ENCODE measurements around the gene H2BK1. TPM values are rescaled to one million over a fixed set of nuclear protein-coding genes. Genes with fewer than 3 reads are reported as not detected.
A peak's percentile ranks its signal among the peaks of the same experiment; 100 is the strongest.

The H2BK1 gene
- total RNA-seq, 1 experiment from 2014 or later: 0.87 TPM

- CTCF ChIA-PET: interaction anchor here (0.8 to 3.1 kb wide), 13 partner anchors 12 to 149 kb away, joined by 3 to 24 read pairs (median 5); partner anchors contain the start of gene ABCF2
- Mint-ChIP-seq H3K4me3 (no peak overlapping the region), H3K27ac (0 out of 2 replicates have a peak overlapping the region, but pooled peaks have one; percentile 37), H3K36me3 (peaks cover 28% of the 10 kb centered on the region), H3K9me3 (no peaks in the 10 kb centered on the region), H3K4me1 (peaks cover 12% of the 10 kb centered on the region), H3K27me3 (ENCODE audit: low read depth) (no peaks in the 10 kb centered on the region)
- no peak for DNase-seq (ENCODE audit: low spot score)
- TF ChIP-seq CREM (CRISPR knock-in tag; IDR thresholded peaks at IDR 0.05) (no peak), ZNF416 (CRISPR knock-in tag; IDR thresholded peaks at IDR 0.05) (no peak), ZNF425 (CRISPR knock-in tag; conservative IDR thresholded peaks at IDR 0.05) (no peak), IRF1 (CRISPR knock-in tag; IDR thresholded peaks at IDR 0.05) (no peak), ZNF219 (CRISPR knock-in tag; IDR thresholded peaks at IDR 0.05; ENCODE audit: borderline replicate concordance) (no peak), MYBL2 (CRISPR knock-in tag; IDR thresholded peaks at IDR 0.05) (no peak), GABPB1 (CRISPR knock-in tag; IDR thresholded peaks at IDR 0.05) (no peak), ZNF532 (CRISPR knock-in tag; IDR thresholded peaks at IDR 0.05; ENCODE audit: borderline replicate concordance) (no peak), FOXJ3 (CRISPR knock-in tag; IDR thresholded peaks at IDR 0.05; ENCODE audit: borderline replicate concordance) (no peak), ZNF138 (CRISPR knock-in tag; conservative IDR thresholded peaks at IDR 0.05) (no peak), ESRRA (CRISPR knock-in tag; IDR thresholded peaks at IDR 0.05; ENCODE audit: borderline replicate concordance) (no peak), HMGXB4 (CRISPR knock-in tag; IDR thresholded peaks at IDR 0.05) (no peak), NR2C2 (CRISPR knock-in tag; IDR thresholded peaks at IDR 0.05) (no peak), ZBTB21 (CRISPR knock-in tag; IDR thresholded peaks at IDR 0.05; ENCODE audit: borderline replicate concordance) (no peak), ZNF121 (CRISPR knock-in tag; IDR thresholded peaks at IDR 0.05) (no peak)
- POLR2A ChIA-PET: interaction anchor here (0.6 to 1.0 kb wide), 2 partner anchors 16 to 28 kb away, joined by 3 to 4 read pairs; partner anchors contain the start of gene ABCF2
- ATAC-seq: peak; percentile 48
Measured at GRCh38 chr7:151211155-151211772, 976 bp upstream of the H2BK1 start.

GRCh38 chr7:151209588-151209987 is 700 bp downstream of the H2BK1 start:
- peaks cover 14% of the 10 kb centered on the region for H3K36me3 Mint-ChIP-seq
- peaks cover 12% of the 10 kb centered on the region for H3K4me1 Mint-ChIP-seq
- ChIA-PET POLR2A (no interaction called here), CTCF (interaction anchor here (1.7 to 3.1 kb wide), 4 partner anchors 17 to 101 kb away, joined by 7 to 24 read pairs (median 20); partner anchors contain the start of gene ABCF2)
- no peak for DNase-seq (ENCODE audit: low spot score)
- no peak overlapping the region for H3K4me3 Mint-ChIP-seq
- H3K9me3 Mint-ChIP-seq: no peaks in the 10 kb centered on the region
- H3K27ac Mint-ChIP-seq: no peak overlapping the region
- H3K27me3 Mint-ChIP-seq (ENCODE audit: low read depth): peaks cover 2% of the 10 kb centered on the region
- TF ChIP-seq KAT7 (CRISPR knock-in tag; IDR thresholded peaks at IDR 0.05; ENCODE audit: borderline replicate concordance) (no peak), CTCF (IDR thresholded peaks at IDR 0.05) (no peak), MXD4 (CRISPR knock-in tag; IDR thresholded peaks at IDR 0.05; ENCODE audit: borderline replicate concordance) (no peak), ZBTB43 (CRISPR knock-in tag; IDR thresholded peaks at IDR 0.05) (no peak), E2F5 (CRISPR knock-in tag; IDR thresholded peaks at IDR 0.05) (no peak)
- no peak for ATAC-seq

Data from WTC11 (cell line).